ENCODE results near the gene ACER3.
"Not testable (repeated sequence)": the region's sequence is repeated elsewhere in the genome, so short reads cannot be mapped to it uniquely, and the experiment has no call there.

Gene ACER3

GRCh38 chr11:76880314-76880713 is 19.6 kb downstream of the ACER3 start:
- DNase-seq: no peak

DNA sequence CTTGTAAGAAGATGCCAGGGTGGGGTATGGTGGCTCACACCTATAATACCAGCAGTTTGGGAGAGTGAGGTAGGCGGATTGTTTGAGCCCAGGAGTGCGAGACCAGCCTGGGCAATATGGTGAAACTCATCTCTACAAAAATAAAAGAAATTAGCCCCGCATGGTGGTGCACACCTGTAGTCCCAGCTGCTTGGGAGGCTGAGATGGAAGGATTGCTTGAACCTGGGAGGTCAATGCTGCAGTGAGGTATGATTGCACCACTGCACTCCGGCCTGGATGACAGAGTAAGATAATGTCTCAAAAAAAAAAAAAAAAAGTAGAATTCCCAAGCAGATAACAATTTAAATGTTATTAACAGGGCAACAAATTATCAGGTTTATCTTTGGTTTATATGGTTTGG is 20.2 kb downstream of the ACER3 start:
- DNase-seq: no peak

DNA sequence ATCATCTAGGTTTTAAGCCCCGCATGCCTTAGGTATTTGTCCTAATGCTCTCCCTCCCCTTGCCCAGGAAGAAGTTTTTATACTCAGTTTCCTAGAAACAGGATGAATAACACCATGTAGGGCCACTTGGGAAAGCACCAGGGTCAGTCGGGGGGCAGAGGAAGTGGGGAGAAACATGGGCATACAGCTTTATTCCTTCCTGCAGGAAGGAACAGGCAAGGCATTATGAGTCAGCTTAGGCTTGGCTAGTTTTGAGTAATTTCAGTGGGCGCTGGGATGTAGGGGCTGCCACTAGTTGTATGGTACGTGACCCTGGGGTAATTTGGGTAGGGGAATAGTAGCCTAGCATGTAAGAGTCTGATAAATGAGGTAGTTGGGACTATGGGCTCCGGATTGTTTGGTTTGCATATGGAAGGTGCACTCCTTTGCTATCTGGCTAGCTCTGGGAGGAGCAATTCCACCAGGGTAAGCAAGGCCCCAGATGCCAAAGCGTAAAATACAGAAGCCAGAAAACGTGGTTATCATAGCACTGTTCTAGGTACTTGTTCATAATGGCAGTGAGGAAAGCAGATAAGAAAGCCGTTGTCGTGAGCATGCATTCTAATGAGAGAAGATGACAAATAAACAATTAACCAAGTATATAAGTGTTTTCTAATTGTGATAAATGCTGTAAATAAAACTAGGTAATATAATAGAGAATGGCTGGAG is 24.8 kb downstream of the ACER3 start:
- no peak for DNase-seq

GRCh38 chr11:76888989-76889388 is 28.3 kb downstream of the ACER3 start:
- no peak for DNase-seq

GRCh38 chr11:76889411-76889975 is 28.8 kb downstream of the ACER3 start:
- DNase-seq: no peak

GRCh38 chr11:76890329-76890728 is 29.6 kb downstream of the ACER3 start:
- DNase-seq: no peak

DNA sequence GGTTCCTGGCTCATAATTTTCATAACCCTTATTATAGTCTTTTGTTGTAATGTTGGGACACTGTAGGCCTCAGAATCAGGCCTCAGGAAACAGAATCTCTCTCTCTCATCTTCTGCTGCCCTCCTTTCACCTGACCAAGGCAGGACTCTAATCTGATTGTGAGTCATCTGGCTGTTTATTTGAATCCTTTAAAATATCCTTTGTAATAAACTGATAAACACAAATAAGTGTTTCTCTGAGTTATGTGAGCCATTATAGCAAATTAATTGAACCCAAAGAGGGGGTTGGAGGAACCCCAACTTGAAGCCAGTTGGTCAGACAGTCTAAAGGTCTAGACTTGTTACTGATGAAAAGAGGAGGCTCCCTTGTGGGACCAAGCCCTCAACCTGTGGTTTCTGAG is 30.6 kb downstream of the ACER3 start:
- DNase-seq: no peak

DNA sequence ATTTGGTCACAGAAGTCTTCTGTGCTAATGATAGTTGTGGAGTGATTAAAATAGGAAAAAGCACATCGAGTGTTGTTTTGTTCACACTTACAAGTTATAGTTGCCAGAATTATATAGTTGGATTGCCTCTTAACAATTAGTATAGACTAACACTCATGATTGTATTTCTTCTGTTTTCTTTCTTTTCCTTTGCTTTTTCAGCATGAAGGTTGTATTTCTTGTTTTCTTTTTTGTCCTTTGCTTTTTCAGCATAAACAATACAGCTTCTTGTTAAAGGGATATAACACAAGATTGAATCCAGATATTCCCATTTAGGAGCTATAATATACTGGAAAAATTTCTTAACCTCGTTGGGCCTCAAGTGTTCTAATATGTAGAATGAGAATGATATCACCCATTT is 31.1 kb downstream of the ACER3 start:
- DNase-seq: no peak

- DNase-seq: no peak
These were observed 31.6 kb downstream of the ACER3 start for GRCh38 chr11:76892306-76892705.

DNA sequence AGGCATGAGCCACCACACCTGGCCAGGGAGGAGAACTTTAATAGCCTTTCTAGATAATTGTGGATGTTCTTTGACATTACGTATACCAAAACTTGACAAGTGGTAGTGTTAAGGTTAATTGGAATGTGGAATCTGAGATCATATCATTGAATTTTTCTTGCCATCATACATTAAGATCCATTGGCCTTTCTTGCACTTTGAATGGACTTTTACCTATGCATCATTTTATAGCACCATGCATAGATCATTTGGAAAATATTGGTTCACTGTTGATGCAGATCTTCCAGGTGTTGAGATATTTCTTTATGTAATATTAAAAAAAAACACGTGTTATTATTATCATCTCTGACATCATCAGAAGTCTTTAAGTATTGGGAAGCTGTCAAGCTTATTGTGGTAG is 36.5 kb downstream of the ACER3 start:
- DNase-seq: no peak

DNA sequence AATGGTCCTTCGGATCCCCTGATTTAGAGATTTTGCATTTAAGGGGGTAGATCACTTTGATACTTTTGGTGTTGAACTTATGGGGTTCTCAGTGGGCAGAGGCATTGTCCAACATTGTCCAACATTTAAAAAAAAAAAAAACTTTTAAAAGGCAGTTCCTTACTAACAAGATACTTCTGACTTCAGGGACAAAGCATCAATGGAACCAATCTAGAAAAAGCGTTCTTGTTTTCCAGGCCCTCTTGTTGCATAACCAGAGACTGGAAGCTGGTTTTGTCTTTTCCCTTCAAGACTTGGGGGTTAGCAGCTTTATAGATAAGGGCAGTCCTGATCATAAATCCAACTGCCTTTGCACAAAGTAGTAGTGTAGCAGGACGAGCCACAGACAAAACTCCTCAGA is 40.4 kb downstream of the ACER3 start:
- no peak for DNase-seq

GRCh38 chr11:76901622-76902021 is 40.9 kb downstream of the ACER3 start:
- not testable (repeated sequence) for DNase-seq

DNA sequence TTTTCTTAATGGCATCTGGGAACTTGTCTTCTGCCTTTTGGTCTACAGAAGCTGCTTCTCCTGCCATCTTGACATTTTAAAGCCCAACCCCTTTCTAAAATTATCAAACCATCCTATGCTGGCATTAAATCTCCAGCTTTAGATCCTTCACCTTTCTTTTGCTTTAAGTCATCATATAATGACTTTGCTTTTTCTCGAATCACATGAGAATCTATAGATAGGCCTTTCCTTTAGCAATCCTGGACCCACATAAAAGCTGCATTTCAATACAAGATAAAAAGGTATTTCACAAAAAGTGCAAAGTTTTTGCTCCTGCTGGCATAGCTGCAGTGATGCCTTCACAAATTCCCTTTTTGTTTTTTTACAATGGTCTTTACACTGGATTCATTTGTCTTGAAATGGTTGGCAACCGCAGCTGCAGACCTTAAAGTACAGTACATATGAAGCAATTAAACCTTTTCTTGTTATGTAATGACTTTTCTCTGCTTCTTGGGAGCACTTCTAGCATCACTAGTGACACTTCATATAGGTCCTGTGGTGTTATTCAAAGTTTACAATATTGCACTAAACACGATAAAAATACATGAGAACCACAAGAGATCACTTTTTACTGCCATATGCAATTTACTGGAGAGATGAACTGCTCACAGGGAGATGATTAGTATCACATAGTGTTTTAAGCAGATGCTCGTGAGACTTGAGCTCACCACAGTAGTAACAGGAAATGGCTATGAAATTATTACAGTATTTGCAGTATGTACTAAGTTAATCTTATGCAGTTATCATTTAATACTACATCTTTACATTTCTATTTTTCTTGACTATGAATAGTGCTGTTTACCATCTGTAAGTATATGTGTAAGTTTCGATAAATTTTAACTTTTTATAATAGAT is 41.6 kb downstream of the ACER3 start:
- no peak for DNase-seq

- no peak for DNase-seq
These were observed 42.6 kb downstream of the ACER3 start for GRCh38 chr11:76903325-76903724.

GRCh38 chr11:76910620-76911414 is 50.1 kb downstream of the ACER3 start:
- no peak for DNase-seq

GRCh38 chr11:76911415-76911808 is 50.7 kb downstream of the ACER3 start:
- DNase-seq: no peak

- no peak for DNase-seq
These were observed 56.0 kb downstream of the ACER3 start for GRCh38 chr11:76916712-76917111.

DNA sequence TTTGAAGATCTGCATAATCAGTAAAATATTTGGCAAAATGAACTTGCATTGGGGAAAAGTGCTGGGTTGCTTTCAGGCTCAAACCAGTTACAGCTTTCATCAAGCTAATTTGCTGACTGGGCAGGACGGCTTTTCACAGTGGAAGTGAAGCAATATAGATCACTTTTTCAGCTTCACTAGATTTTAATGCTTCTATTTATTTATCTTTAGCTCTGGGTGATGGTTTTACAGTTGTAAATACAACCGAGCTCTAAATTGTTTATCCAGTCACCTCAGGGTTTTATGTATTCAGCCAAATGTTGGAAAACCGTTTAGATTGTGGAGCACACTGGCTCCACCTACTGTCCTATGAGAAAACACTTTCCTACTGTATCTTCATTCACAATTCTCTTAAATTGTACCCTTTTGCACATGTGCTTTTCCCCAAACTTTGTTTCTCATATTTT is 58.2 kb downstream of the ACER3 start:
- peak; percentile 19 to 24 for DNase-seq

GRCh38 chr11:76919467-76919866 is 58.7 kb downstream of the ACER3 start:
- no peak for DNase-seq

- peak; percentile 25 to 70 for DNase-seq
These were observed 59.4 kb downstream of the ACER3 start for GRCh38 chr11:76919887-76920746.

DNA sequence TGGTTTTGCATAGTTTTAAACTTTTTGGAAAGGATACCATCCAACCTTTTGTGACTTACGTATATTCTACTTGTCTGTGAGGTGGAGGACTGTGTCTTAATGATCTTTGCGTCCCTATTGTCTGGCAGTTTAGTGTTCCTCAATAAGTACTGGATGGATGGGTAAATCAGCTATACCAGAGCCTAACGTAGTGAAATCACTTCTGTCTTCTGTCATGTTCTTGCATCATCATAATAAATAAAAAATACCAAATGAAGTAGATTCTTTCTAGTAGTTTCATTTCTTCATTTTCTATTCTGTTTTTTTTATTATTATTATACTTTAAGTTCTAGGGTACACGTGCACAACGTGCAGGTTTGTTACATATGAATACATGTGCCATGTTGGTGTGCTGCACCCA is 66.4 kb downstream of the ACER3 start:
- DNase-seq: no peak

- DNase-seq: no peak
These were observed 74.3 kb downstream of the ACER3 start for GRCh38 chr11:76935042-76935441.

All from NCI-H1930 (cell line).